Stomach (tissue), 4 donors: ENCODE measurements around the gene SIK2.

Experiments
- CTCF ChIP-seq, 7 experiments: fragments of 450-650 bp in 4 of 7; fragments of 200-600 bp in 3 of 7; sonication (generic) in 3 of 7; IDR thresholded peaks; one replicate each; pipeline ENCODE4 v1.5.1; 2016 to 2019; ENCODE audit warnings: antibody characterized with exemption in 7 of 7, control low read depth in 2 of 7, mild to moderate bottlenecking in 1 of 7
- POLR2A ChIP-seq, 4 donors: fragments of 450-650 bp; IDR thresholded peaks; one replicate each; pipeline ENCODE4 v1.6.1; 2016; ENCODE audit warnings: antibody characterized with exemption in 4 of 4, control low read depth in 2 of 4, mild to moderate bottlenecking in 1 of 4, moderate library complexity in 1 of 4
- POLR2AphosphoS5 ChIP-seq, 3 donors: sonication (generic); formaldehyde crosslinking; IDR thresholded peaks; one replicate each; pipeline ENCODE4 v1.6.1; 2016; ENCODE audit warnings: antibody characterized with exemption in 3 of 3

GRCh38 chr11:111645657-111646316 lies 43.5 kb downstream of the SIK2 start:
- no peak for TF ChIP-seq CTCF (IDR thresholded peaks at IDR 0.05)
- no peak for TF ChIP-seq POLR2AphosphoS5 (IDR thresholded peaks at IDR 0.05)
- TF ChIP-seq POLR2A (IDR thresholded peaks at IDR 0.05): no peak
